ENCODE measurements around the gene FILIP1L.

Gene FILIP1L

GRCh38 chr3:99920481-99921376, 193.6 kb downstream of the FILIP1L start:
- TF ChIP-seq ZNF274 (IDR thresholded peaks at IDR 0.05; ENCODE audit: low read depth, low read length): no peak
- no peak overlapping the region for H3K4me3 ChIP-seq (ENCODE audit: low read length)

- no peak for TF ChIP-seq ZNF274 (IDR thresholded peaks at IDR 0.05; ENCODE audit: low read depth, low read length)
Observed at GRCh38 chr3:99919694-99920093, 194.6 kb downstream of the FILIP1L start.

GRCh38 chr3:99918715-99919114, 195.6 kb downstream of the FILIP1L start:
- no peak for TF ChIP-seq ZNF274 (IDR thresholded peaks at IDR 0.05; ENCODE audit: low read depth, low read length)
- H3K4me3 ChIP-seq (ENCODE audit: low read length): no peak overlapping the region

More at GRCh38 chr3:99919694-99920093, 194.6 kb downstream of the FILIP1L start:
- no peak overlapping the region for H3K4me3 ChIP-seq (ENCODE audit: low read length)

DNA sequence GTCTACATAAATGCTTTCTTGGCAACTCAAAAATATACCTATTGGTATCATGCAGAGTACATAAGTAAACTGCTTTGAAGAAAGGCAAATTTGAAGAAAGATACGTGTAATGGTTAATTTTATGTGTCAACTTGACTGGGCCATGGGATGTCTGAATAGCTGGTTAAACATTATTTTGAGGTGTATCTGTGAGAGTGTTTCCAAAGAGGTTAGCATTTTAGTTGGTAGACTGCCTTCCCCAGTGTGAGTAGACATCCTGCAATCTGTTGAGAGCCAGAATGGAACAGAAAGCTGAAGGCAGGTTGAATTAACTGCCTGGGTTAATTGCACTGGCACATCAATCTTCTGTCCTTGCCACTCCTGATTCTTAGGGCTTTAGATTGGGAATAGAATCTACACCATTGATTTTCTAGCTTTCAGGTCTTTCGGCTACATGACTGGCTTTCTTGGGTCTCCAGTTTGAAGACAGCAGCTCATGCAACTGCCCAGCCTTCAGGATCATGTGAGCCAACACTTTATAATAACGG, 198.3 kb downstream of the FILIP1L start:
- no peak overlapping the region for H3K4me3 ChIP-seq (ENCODE audit: low read length)
- TF ChIP-seq ZNF274 (IDR thresholded peaks at IDR 0.05; ENCODE audit: low read depth, low read length): no peak

- TF ChIP-seq ZNF274 (IDR thresholded peaks at IDR 0.05; ENCODE audit: low read depth, low read length): no peak
- no peak overlapping the region for H3K4me3 ChIP-seq (ENCODE audit: low read length)
Observed at GRCh38 chr3:99911433-99911832, 202.9 kb downstream of the FILIP1L start.

- no peak overlapping the region for H3K4me3 ChIP-seq (ENCODE audit: low read length)
- TF ChIP-seq ZNF274 (IDR thresholded peaks at IDR 0.05; ENCODE audit: low read depth, low read length): no peak
Observed at GRCh38 chr3:99910752-99911290, 203.5 kb downstream of the FILIP1L start.

DNA sequence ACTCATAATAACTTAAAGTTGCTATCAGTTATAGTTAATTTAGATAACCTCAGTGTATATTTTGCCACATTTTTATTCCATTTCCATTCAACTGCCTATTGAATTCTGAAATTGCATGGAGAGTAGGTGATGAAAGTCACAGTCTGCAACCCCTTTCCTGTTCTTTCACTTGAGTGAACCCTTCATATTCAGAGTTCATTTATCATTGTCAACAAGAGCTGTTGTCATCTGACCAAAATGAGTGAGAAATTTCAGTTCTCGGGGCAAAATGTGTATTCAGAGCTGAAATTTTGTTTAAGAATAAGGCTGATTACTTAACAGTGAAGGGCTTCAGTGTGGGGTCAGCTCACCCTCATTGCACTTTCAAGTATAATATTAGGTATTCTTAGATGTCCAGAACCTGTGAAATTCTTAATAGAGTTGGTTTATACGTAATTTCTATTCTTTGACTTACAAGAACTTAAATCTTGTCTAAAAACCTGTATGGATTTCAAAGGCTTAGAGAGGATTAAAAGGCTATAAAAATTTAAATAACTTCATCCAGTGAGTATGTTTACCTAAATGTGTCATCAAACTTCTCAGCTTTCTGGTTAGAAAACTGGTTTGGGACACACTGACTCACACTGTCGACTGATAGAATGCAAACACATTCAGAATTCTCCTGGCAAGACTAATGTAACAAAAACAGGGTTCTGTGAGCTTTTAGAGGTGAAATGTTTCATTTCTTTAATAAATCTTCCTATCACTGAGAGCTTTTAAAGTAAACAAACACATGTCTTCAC, 204.4 kb downstream of the FILIP1L start:
- no peak for TF ChIP-seq ZNF274 (IDR thresholded peaks at IDR 0.05; ENCODE audit: low read depth, low read length)
- H3K4me3 ChIP-seq (ENCODE audit: low read length): no peak overlapping the region

DNA sequence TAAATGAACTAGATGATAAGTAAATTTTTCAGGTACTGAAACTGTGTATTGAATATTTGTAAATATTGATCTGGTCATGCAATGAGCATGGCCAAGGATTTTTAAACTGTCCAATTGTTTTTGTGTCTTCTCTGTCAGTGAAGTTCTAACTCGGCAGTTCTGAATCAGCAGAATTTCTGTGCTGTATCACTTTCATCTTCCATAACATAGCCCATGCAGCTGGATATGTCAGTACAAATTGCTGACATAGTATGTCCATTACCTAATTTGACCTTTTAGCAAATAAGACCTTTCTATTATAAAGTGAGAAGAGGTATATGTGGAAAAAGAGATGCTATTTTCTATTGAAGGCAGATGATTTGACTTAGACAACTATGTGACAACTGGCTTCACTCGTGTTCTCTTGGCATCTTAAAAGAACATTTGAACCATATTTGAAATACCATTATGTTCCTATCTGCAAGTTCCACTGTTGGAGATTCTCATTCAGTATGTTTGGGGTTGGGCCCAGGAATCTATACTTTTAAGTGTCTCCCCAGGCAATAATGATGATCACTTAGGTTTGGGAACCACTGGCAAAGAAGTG, 206.2 kb downstream of the FILIP1L start:
- no peak overlapping the region for H3K4me3 ChIP-seq (ENCODE audit: low read length)
- no peak for TF ChIP-seq ZNF274 (IDR thresholded peaks at IDR 0.05; ENCODE audit: low read depth, low read length)

DNA sequence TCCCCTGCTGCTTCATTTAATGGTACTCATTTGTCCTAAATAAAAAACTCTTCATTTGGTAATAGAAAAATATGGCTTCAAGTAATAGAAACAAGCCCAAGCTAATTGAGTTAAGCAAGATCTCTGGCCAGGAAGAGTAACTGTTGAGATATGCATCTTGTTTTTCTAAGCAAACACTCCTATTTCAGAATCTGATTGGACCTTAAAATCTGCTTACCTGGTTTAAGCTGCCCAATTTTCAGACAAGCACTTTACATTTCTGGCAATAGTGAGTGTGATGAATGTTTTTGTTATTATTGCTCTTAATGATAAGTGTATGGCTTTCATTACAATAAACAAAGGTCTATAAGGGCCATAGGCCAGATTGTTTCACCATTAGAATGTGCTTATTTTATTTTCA, 210.4 kb downstream of the FILIP1L start:
- TF ChIP-seq ZNF274 (IDR thresholded peaks at IDR 0.05; ENCODE audit: low read depth, low read length): no peak
- no peak overlapping the region for H3K4me3 ChIP-seq (ENCODE audit: low read length)

DNA sequence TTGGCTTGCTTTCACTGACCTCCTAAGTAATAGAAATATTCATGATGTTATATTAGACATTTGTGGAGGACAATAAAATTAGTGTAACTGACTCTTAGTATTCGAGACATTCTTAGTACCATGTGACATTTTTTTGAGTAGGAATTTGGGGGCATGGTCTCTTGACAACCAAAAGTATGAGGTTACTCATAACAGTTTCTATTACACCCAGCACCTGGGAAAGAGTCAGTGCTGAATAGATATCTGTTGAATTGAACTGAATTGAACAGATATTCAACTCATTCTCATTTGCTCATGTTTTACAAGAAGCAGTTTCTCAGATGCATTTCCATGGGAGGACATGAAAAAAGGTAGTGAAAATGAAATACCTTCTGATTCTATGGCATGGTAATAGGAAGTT, 212.2 kb downstream of the FILIP1L start:
- no peak for TF ChIP-seq ZNF274 (IDR thresholded peaks at IDR 0.05; ENCODE audit: low read depth, low read length)

DNA sequence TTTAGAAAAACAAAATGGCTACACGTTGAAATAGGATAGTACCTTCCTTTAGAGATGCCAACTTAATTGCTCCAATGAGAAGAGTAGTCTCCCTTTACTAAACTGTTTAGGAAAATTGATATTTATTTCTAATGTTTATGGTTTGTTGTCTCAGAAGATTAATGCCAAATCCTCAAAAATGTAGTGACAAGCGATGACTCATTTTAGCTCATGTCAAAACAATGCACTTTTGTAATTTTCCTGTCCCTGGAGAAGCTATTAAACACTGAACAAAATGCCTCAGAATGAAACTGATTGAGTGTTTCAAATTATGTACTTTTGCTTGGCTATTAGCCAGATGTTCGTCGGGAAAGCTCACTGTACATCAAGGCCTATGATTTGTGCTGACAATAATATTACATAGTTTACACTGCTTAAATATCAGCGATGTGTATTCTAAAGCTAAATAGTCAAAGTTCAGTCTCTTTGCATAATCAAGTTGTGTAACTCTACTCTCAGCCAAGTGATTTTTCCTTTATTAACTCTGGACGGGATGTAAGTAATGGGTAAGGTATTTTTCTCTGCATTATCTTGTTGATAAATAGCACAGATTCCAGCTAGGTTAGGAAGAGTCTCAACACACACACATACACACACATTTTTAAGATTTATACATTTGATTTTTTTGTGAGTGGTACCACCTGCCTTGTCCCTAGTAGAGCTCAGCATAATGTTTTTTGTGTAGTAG, 212.9 kb downstream of the FILIP1L start:
- TF ChIP-seq ZNF274 (IDR thresholded peaks at IDR 0.05; ENCODE audit: low read depth, low read length): no peak
- no peak overlapping the region for H3K4me3 ChIP-seq (ENCODE audit: low read length)

More for the DNA sequence above, 212.2 kb downstream of the FILIP1L start:
- H3K4me3 ChIP-seq (ENCODE audit: low read length): no peak overlapping the region

DNA sequence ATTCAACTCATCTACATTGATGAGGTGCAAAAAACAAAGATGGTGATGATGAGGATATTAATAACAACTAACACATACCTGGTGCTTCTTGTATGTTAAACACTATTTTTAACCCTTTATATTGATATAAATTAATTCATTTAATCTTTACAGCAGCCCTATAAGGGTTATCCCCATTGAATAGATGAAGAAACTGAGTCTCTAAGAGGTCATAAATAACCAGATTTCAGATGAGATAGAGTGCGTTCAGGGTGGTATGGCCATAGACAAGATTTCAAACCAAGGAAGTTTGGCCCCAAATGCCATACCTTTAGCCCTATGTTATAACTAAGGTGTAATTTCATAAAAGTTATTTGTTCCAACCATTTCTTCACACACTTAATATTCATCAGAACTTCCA, 214.1 kb downstream of the FILIP1L start:
- H3K4me3 ChIP-seq (ENCODE audit: low read length): no peak overlapping the region
- no peak for TF ChIP-seq ZNF274 (IDR thresholded peaks at IDR 0.05; ENCODE audit: low read depth, low read length)

- H3K4me3 ChIP-seq (ENCODE audit: low read length): no peak overlapping the region
- no peak for TF ChIP-seq ZNF274 (IDR thresholded peaks at IDR 0.05; ENCODE audit: low read depth, low read length)
Observed at GRCh38 chr3:99899603-99900002, 214.7 kb downstream of the FILIP1L start.
